ENCODE results near the gene KIAA1549. TPM values are rescaled to one million over a fixed set of nuclear protein-coding genes. Genes with fewer than 3 reads are reported as not detected.

The KIAA1549 gene
- total RNA-seq, 1 donor from 2014 or later, result 10.8 TPM

- Mint-ChIP-seq H3K4me1 (ENCODE audit: unreplicated experiment) (no peaks in the 10 kb centered on the region), H3K27me3 (ENCODE audit: unreplicated experiment) (no peaks in the 10 kb centered on the region), H3K36me3 (ENCODE audit: low read depth, unreplicated experiment) (peaks cover 9% of the 10 kb centered on the region), H3K4me3 (ENCODE audit: unreplicated experiment) (no peak overlapping the region), H3K27ac (ENCODE audit: unreplicated experiment) (no peak overlapping the region), H3K9me3 (ENCODE audit: unreplicated experiment) (no peaks in the 10 kb centered on the region)
- no peak for TF ChIP-seq CTCF (IDR thresholded peaks at IDR 0.05; ENCODE audit: unreplicated experiment)
- DNase-seq (ENCODE audit: low spot score), result no peak
These were observed 105.4 kb downstream of the KIAA1549 start for GRCh38 chr7:138875794-138876193.

GRCh38 chr7:138873220-138873892 is 107.8 kb downstream of the KIAA1549 start:
- DNase-seq (ENCODE audit: low spot score), result no peak
- Mint-ChIP-seq H3K27me3 (ENCODE audit: unreplicated experiment) (no peaks in the 10 kb centered on the region), H3K4me1 (ENCODE audit: unreplicated experiment) (no peaks in the 10 kb centered on the region), H3K27ac (ENCODE audit: unreplicated experiment) (no peak overlapping the region), H3K4me3 (ENCODE audit: unreplicated experiment) (no peak overlapping the region), H3K36me3 (ENCODE audit: low read depth, unreplicated experiment) (peaks cover 18% of the 10 kb centered on the region), H3K9me3 (ENCODE audit: unreplicated experiment) (no peaks in the 10 kb centered on the region)
- TF ChIP-seq CTCF (IDR thresholded peaks at IDR 0.05; ENCODE audit: unreplicated experiment), result no peak

GRCh38 chr7:138872576-138872975 is 108.6 kb downstream of the KIAA1549 start:
- peaks cover 18% of the 10 kb centered on the region for H3K36me3 Mint-ChIP-seq (ENCODE audit: low read depth, unreplicated experiment)
- no peaks in the 10 kb centered on the region for H3K27me3 Mint-ChIP-seq (ENCODE audit: unreplicated experiment)
- H3K27ac Mint-ChIP-seq (ENCODE audit: unreplicated experiment), result no peak overlapping the region

GRCh38 chr7:138871814-138872090 is 109.4 kb downstream of the KIAA1549 start:
- H3K4me1 Mint-ChIP-seq (ENCODE audit: unreplicated experiment), result no peaks in the 10 kb centered on the region
- no peak overlapping the region for H3K27ac Mint-ChIP-seq (ENCODE audit: unreplicated experiment)
- H3K9me3 Mint-ChIP-seq (ENCODE audit: unreplicated experiment), result no peaks in the 10 kb centered on the region
- no peaks in the 10 kb centered on the region for H3K27me3 Mint-ChIP-seq (ENCODE audit: unreplicated experiment)
- no peak for DNase-seq (ENCODE audit: low spot score)
- TF ChIP-seq CTCF (IDR thresholded peaks at IDR 0.05; ENCODE audit: unreplicated experiment), result no peak
- H3K4me3 Mint-ChIP-seq (ENCODE audit: unreplicated experiment), result no peak overlapping the region
- peaks cover 18% of the 10 kb centered on the region for H3K36me3 Mint-ChIP-seq (ENCODE audit: low read depth, unreplicated experiment)

More at GRCh38 chr7:138872576-138872975, 108.6 kb downstream of the KIAA1549 start:
- Mint-ChIP-seq H3K4me3 (ENCODE audit: unreplicated experiment) (no peak overlapping the region), H3K4me1 (ENCODE audit: unreplicated experiment) (no peaks in the 10 kb centered on the region), H3K9me3 (ENCODE audit: unreplicated experiment) (no peaks in the 10 kb centered on the region)
- no peak for TF ChIP-seq CTCF (IDR thresholded peaks at IDR 0.05; ENCODE audit: unreplicated experiment)
- DNase-seq (ENCODE audit: low spot score), result no peak

GRCh38 chr7:138871065-138871813 is 110.0 kb downstream of the KIAA1549 start:
- Mint-ChIP-seq H3K27me3 (ENCODE audit: unreplicated experiment) (no peaks in the 10 kb centered on the region), H3K27ac (ENCODE audit: unreplicated experiment) (peak overlapping the region; percentile 36), H3K4me3 (ENCODE audit: unreplicated experiment) (no peak overlapping the region), H3K36me3 (ENCODE audit: low read depth, unreplicated experiment) (peaks cover 18% of the 10 kb centered on the region), H3K4me1 (ENCODE audit: unreplicated experiment) (no peaks in the 10 kb centered on the region), H3K9me3 (ENCODE audit: unreplicated experiment) (no peaks in the 10 kb centered on the region)
- DNase-seq (ENCODE audit: low spot score), result no peak
- no peak for TF ChIP-seq CTCF (IDR thresholded peaks at IDR 0.05; ENCODE audit: unreplicated experiment)

Measured in endothelial cell (in vitro differentiated cells).